GM12878 (cell line): Measurements from ENCODE around the gene TTYH3. TPM values are rescaled to one million over a fixed set of nuclear protein-coding genes. Genes with fewer than 3 reads are reported as not detected.

Experiments
- ATAC-seq: fragments of 200-7000 bp; cut with Tn5 transposase; 3 replicates; pipeline ENCODE4 v1.9.1; 2020; ENCODE audit warnings: mild to moderate bottlenecking, moderate library complexity
- BruUV-seq: library from RNA; stranded (reverse); fragments of 400-500 nt; replicated peaks from 2 replicates; lab custom pipeline; 2021; lab: Mats Ljungman, UMichigan
- CTCF ChIA-PET: fragments of 300-600 bp; sonication (Branson Sonifier 250); formaldehyde crosslinking; extraction: SDS; loops from one replicate; lab custom pipeline; 2021; ENCODE audit warnings: inconsistent platforms; lab: Yijun Ruan, JAX
- POLR2A ChIA-PET: fragments of 350-600 bp; formaldehyde crosslinking; extraction: SDS; loops from one replicate; lab custom pipeline; 2021; ENCODE audit warnings: inconsistent platforms; lab: Charles Lee
- RAD21 ChIA-PET: fragments of 300-600 bp; sonication (Branson Sonifier 250); formaldehyde crosslinking; loops from one replicate; lab custom pipeline; 2023; ENCODE audit warnings: antibody characterized with exemption; ENCODE audit not compliant: unreplicated experiment; lab: Charles Lee
- SMC1A ChIA-PET: fragments of 300-600 bp; sonication (Branson Sonifier 250); formaldehyde crosslinking; loops from one replicate; lab custom pipeline; 2023; ENCODE audit not compliant: unreplicated experiment, uncharacterized antibody; lab: Charles Lee
- DNase-seq: peaks from one replicate; pipeline ENCODE4 v3.0.0-alpha.2; 2011; ENCODE audit warnings: low read depth, low spot score
- FAIRE-seq: peaks from 3 replicates; lab custom pipeline; 2011; peaks lifted over from hg19 to GRCh38; lab: Jason Lieb, UNC
- H2AFZ ChIP-seq: 2 replicates; pipeline ENCODE4 v1.6.0; 2011; ENCODE audit warnings: low read depth, low read length, control low read depth; ENCODE audit not compliant: control insufficient read depth
- H3K27ac ChIP-seq: 2 replicates; pipeline ENCODE4 v1.5.1; 2011; ENCODE audit warnings: control low read depth; ENCODE audit not compliant: control insufficient read depth, insufficient read depth
- H3K27me3 ChIP-seq, 2 experiments: replicated peaks in 1 of 2; 2 replicates each; pipeline versions ENCODE4 v1.6.0 to v1.6.1; 2011; ENCODE audit warnings: low read length in 1 of 2; ENCODE audit not compliant: control insufficient read depth in 2 of 2, insufficient read depth in 2 of 2
- H3K36me3 ChIP-seq, 2 experiments: 2 replicates each; pipeline ENCODE4 v1.5.1; 2011; ENCODE audit warnings: low read length in 1 of 2; ENCODE audit not compliant: control insufficient read depth in 2 of 2, insufficient read depth in 2 of 2
- H3K4me1 ChIP-seq: 2 replicates; pipeline ENCODE4 v1.6.1; 2011; ENCODE audit warnings: mild to moderate bottlenecking, low read length, moderate library complexity, mixed read lengths; ENCODE audit not compliant: control insufficient read depth, insufficient read depth
- H3K4me2 ChIP-seq: 2 replicates; pipeline ENCODE4 v1.6.0; 2011; ENCODE audit warnings: control low read depth; ENCODE audit not compliant: control insufficient read depth, insufficient read depth
- H3K4me3 ChIP-seq: fragments of 200-600 bp; sonication (generic); 2 replicates; pipeline ENCODE4 v1.5.1; 2016
- H3K79me2 ChIP-seq: 2 replicates; pipeline ENCODE4 v1.6.0; 2011; ENCODE audit warnings: low read length; ENCODE audit not compliant: control insufficient read depth, insufficient read depth
- H3K9ac ChIP-seq: 2 replicates; pipeline ENCODE4 v1.8.0; 2011; ENCODE audit warnings: low read length, control low read depth, mixed read lengths; ENCODE audit not compliant: control insufficient read depth, insufficient read depth
- H3K9me3 ChIP-seq: replicated peaks from 3 replicates; pipeline ENCODE4 v1.5.1; 2011; ENCODE audit warnings: mild to moderate bottlenecking, low read length; ENCODE audit not compliant: control insufficient read depth, insufficient read depth
- H4K20me1 ChIP-seq: 2 replicates; pipeline ENCODE4 v1.6.0; 2011; ENCODE audit not compliant: control insufficient read depth, insufficient read depth
- CBX5 ChIP-seq: sonication (generic); IDR thresholded peaks from 2 replicates; pipeline ENCODE4 v1.6.1; 2016; ENCODE audit warnings: low read depth, moderate library complexity, mild to moderate bottlenecking, inconsistent platforms
- CEBPB ChIP-seq, 2 experiments: fragments of 150-350 bp in 1 of 2; IDR thresholded peaks; 2 replicates each; pipeline ENCODE4 v1.6.1; 2012 to 2014; ENCODE audit warnings: low read depth in 2 of 2, low read length in 2 of 2, borderline replicate concordance in 1 of 2, inconsistent platforms in 1 of 2
- EZH2 ChIP-seq: IDR thresholded peaks from 2 replicates; pipeline ENCODE4 v1.6.1; 2012; ENCODE audit warnings: low read depth, mild to moderate bottlenecking, control low read depth, inconsistent platforms, low read length, borderline replicate concordance; ENCODE audit not compliant: control insufficient read depth
- FOXK2 ChIP-seq: fragments of 450-650 bp; IDR thresholded peaks from 2 replicates; pipeline ENCODE4 v1.6.1; 2017; ENCODE audit warnings: mild to moderate bottlenecking, moderate library complexity
- FOXM1 ChIP-seq: IDR thresholded peaks from 2 replicates; pipeline ENCODE4 v1.6.1; 2012; ENCODE audit warnings: low read depth, mild to moderate bottlenecking, inconsistent platforms, low read length, moderate library complexity
- HSF1 ChIP-seq: fragments of 150-350 bp; IDR thresholded peaks from 2 replicates; pipeline ENCODE4 v1.6.1; 2014; ENCODE audit warnings: mild to moderate bottlenecking, low read depth, low read length
- KDM1A ChIP-seq: fragments of 200-600 bp; sonication (generic); IDR thresholded peaks from 2 replicates; pipeline ENCODE4 v1.6.1; 2016; ENCODE audit warnings: borderline replicate concordance
- MTA2 ChIP-seq: fragments of 450-650 bp; IDR thresholded peaks from 2 replicates; pipeline ENCODE4 v1.6.1; 2016; ENCODE audit warnings: low read depth, mild to moderate bottlenecking, moderate library complexity
- MYB ChIP-seq: fragments of 150-350 bp; IDR thresholded peaks from 2 replicates; pipeline ENCODE4 v1.6.1; 2014; ENCODE audit warnings: mild to moderate bottlenecking, low read depth, low read length, borderline replicate concordance
- NFYA ChIP-seq: IDR thresholded peaks from 2 replicates; pipeline ENCODE4 v1.6.1; 2011; ENCODE audit warnings: low read depth, mild to moderate bottlenecking, low read length, improper control_type of control experiment, borderline replicate concordance
- NR2C2 ChIP-seq: IDR thresholded peaks from 2 replicates; pipeline ENCODE4 v1.6.1; 2011; ENCODE audit warnings: borderline replicate concordance, low read depth; ENCODE audit not compliant: control insufficient read depth, insufficient read length
- RAD51 ChIP-seq: fragments of 450-650 bp; IDR thresholded peaks from 2 replicates; pipeline ENCODE4 v1.6.1; 2016; ENCODE audit warnings: moderate library complexity, mild to moderate bottlenecking, inconsistent platforms
- TAF1 ChIP-seq: IDR thresholded peaks from 2 replicates; pipeline ENCODE4 v1.6.1; 2011; ENCODE audit warnings: mild to moderate bottlenecking, low read depth, low read length, borderline replicate concordance
- ZBED1 ChIP-seq: IDR thresholded peaks from 2 replicates; pipeline ENCODE4 v1.6.1; 2016; ENCODE audit warnings: borderline replicate concordance
- ZSCAN29 ChIP-seq: fragments of 450-650 bp; IDR thresholded peaks from 2 replicates; pipeline ENCODE4 v1.6.1; 2017; ENCODE audit warnings: mild to moderate bottlenecking, moderate library complexity
- WGBS: methylation state at CpG from one replicate; pipeline ENCODE4 v1.1.6; 2016; ENCODE audit warnings: low lambda C conversion rate; ENCODE audit not compliant: insufficient replicate concordance, insufficient coverage; ENCODE audit errors: missing lambda C conversion rate; 5-methylcytosine and 5-hydroxymethylcytosine counted together
- in situ Hi-C: fragments of 300-500 bp; cut with MboI; formaldehyde crosslinking; loops from 9 replicates; pipeline ENCODE4 v1.14.3; 2018; ENCODE audit warnings: mixed read lengths
- intact Hi-C: fragments of 100-400 bp; cut with micrococcal nuclease; formaldehyde crosslinking; loops from one replicate; pipeline ENCODE4 v1.14.2; 2022; ENCODE audit not compliant: unreplicated experiment
- polyA plus RNA-seq, 11 experiments: library from polyadenylated mRNA; depleted of rRNA in 4 of 11; unstranded in 6 of 11; stranded (reverse) in 5 of 11; fragments of >200 nt; fragmentation: Nextera tagmentation in 4 of 11; fragmentation: Illumina TruSeq in 1 of 11; extraction: Ambion mirVana in 4 of 11; extraction: Trizol in 1 of 11; gene quantifications; 1 replicate in 1 of 11; 2 replicates in 10 of 11; pipeline versions ENCODE4 v1.2.1 to v1.2.3, GENCODE V29; 2011 to 2016; ENCODE audit warnings: inconsistent platforms in 2 of 11, missing spikeins in 2 of 11, low read depth in 1 of 11
- total RNA-seq, 4 experiments: library from RNA; depleted of rRNA in 3 of 4; stranded (reverse); fragments of >200 nt in 3 of 4; fragmentation: Illumina TruSeq in 1 of 4; extraction: Trizol in 1 of 4; gene quantifications; 2 replicates each; pipeline versions ENCODE4 v1.2.1 to v1.2.3, GENCODE V29; 2013 to 2021

TTYH3 gene
- total and polyA plus RNA-seq, 10 of the 15 experiments (the other 5 are each of a cell fraction or from before 2014, with no cell fraction given) = 0.79 to 71.4 (median 10.5) TPM

GRCh38 chr7:2601907-2602306 lies 29.9 kb upstream of the TTYH3 start:
- Histone ChIP-seq H3K9me3 (no peaks in the 10 kb centered on the region), H3K27ac (no peak overlapping the region), H3K4me2 (no peak overlapping the region), H2AFZ (no peak overlapping the region), H3K4me1 (no peaks in the 10 kb centered on the region), H3K27me3 (no peaks in the 10 kb centered on the region), H3K9ac (no peak overlapping the region), H3K4me3 (no peak overlapping the region), H3K79me2 (no peaks in the 10 kb centered on the region), H4K20me1 (no peaks in the 10 kb centered on the region), H3K36me3 (peaks cover 0 to 2% of the 10 kb centered on the region in 2 experiments; a peak in 1 of 4 replicates)
- in situ Hi-C loops (no loop called here), intact Hi-C loops (no loop called here)
- ChIA-PET POLR2A (no interaction called here), CTCF (no interaction called here), SMC1A (no interaction called here), RAD21 (no interaction called here)
- ATAC-seq (no peak), DNase-seq (no peak), FAIRE-seq (no peak)
- no peak for TF ChIP-seq FOXM1
- TF ChIP-seq KDM1A = no peak
- WGBS = 87% methylated on average over 11 of the region's 11 CpGs
- no TSS peak for BruUV-seq

- WGBS = 83% methylated on average over 18 of the region's 19 CpGs
- ChIA-PET CTCF (no interaction called here), RAD21 (no interaction called here)
Observed at GRCh38 chr7:2602406-2603043, 29.3 kb upstream of the TTYH3 start.

More at GRCh38 chr7:2602406-2603043, 29.3 kb upstream of the TTYH3 start:
- H3K36me3 ChIP-seq = peaks cover 0 to 2% of the 10 kb centered on the region in 2 experiments; a peak in 1 of 4 replicates
- ATAC-seq (no peak; the same call in 2 of the 3 replicates), DNase-seq (no peak), FAIRE-seq (no peak)
- no peaks in the 10 kb centered on the region for H4K20me1 ChIP-seq
- intact Hi-C loops (no loop called here), in situ Hi-C loops (no loop called here)
- no peak overlapping the region for H2AFZ ChIP-seq
- no peaks in the 10 kb centered on the region for H3K9me3 ChIP-seq
- no peak overlapping the region for H3K9ac ChIP-seq
- H3K4me3 ChIP-seq = no peak overlapping the region
- no peak overlapping the region for H3K4me2 ChIP-seq
- no peaks in the 10 kb centered on the region for H3K79me2 ChIP-seq
- TF ChIP-seq NR2C2 (no peak), MYB (no peak), CEBPB (IDR thresholded peaks at IDR 0.05; ENCODE audit: borderline replicate concordance in 1 of 2, low read depth in 2 of 2, low read length in 2 of 2) (no peak), FOXK2 (no peak), TAF1 (no peak), RAD51 (no peak), HSF1 (no peak), NFYA (no peak), CBX5 (no peak), EZH2 (no peak), MTA2 (no peak), ZSCAN29 (no peak), ZBED1 (no peak)
- ChIA-PET POLR2A (no interaction called here), SMC1A (no interaction called here)
- BruUV-seq = no TSS peak
- H3K27me3 ChIP-seq = no peaks in the 10 kb centered on the region
- no peaks in the 10 kb centered on the region for H3K4me1 ChIP-seq
- H3K27ac ChIP-seq = no peak overlapping the region
